GM19239 (cell line): ENCODE data around the gene EXOC1.
"Not testable (repeated sequence)": the region's sequence is repeated elsewhere in the genome, so short reads cannot be mapped to it uniquely, and the experiment has no call there.

Experiments
- DNase-seq: peaks from one replicate; pipeline ENCODE4 v3.0.0; 2011; ENCODE audit warnings: low spot score; ENCODE audit not compliant: insufficient read length
- FAIRE-seq: peaks from 2 replicates; lab custom pipeline; 2011; peaks lifted over from hg19 to GRCh38; lab: Jason Lieb, UNC

EXOC1 gene

GRCh38 chr4:55842312-55842711 lies 11.1 kb upstream of the EXOC1 start:
- FAIRE-seq, DNase-seq: not testable (repeated sequence)

DNA sequence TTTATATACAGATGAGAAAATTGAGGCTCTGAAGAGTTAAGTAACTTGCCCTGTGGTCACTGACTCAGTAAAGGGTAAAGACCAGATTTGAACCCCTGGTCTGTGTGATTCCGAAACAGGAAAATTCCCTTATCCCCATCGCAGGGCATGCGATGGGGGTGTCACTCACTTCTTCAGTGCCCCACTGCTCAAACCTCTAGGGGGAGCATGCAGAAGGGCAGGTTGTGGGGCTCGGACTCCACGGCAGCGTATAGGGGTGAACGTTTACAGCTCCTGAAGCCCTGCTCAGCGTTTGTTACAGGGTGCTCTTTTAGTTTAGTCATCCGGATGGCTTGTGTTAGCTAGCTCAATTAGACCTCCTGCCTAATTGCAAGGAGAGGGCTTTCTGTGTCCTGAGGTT lies 3.7 kb upstream of the EXOC1 start:
- FAIRE-seq = no peak
- no peak for DNase-seq

- DNase-seq = no peak
- FAIRE-seq = no peak
These were observed 1.6 kb upstream of the EXOC1 start for GRCh38 chr4:55851885-55852284.

DNA sequence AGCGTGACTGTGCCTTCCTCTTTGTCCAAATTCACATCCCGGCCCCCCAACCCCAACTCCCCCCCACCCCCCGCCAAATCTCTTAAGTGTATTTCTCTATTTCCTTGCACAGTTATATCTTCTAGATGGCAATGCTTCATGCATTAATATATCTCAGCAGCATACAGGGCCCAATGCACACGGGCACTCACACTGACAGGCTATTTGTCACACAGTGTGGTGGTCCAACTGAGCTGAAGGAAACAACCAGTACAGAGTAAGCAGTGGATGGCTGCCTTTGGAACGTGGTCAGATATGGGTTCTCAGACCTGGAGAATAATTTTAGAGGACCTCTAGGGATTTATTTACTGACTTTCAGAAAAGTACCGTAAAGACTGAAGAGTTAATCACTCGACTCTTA lies 681 bp downstream of the EXOC1 start:
- FAIRE-seq (peak; percentile 60), DNase-seq (no peak)

DNA sequence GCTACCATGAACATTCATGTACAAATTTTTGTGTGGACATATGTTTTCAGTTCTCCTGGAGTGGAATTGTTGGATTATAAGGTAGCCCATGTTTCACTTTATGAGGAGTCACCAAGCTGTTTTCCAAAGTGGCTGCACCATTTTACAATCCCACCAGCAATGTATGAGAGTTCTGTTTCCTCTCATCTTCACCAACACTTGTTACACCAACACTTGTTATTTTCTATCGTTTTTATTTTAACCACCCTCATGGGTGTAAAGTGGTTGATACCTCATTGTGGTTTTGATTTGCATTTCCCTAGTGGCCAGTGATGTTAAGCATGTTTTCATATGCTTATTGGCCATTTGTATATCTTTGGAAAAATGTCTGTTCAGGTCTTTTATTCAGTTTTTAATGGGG lies 4.1 kb downstream of the EXOC1 start:
- no peak for DNase-seq
- FAIRE-seq = no peak

DNA sequence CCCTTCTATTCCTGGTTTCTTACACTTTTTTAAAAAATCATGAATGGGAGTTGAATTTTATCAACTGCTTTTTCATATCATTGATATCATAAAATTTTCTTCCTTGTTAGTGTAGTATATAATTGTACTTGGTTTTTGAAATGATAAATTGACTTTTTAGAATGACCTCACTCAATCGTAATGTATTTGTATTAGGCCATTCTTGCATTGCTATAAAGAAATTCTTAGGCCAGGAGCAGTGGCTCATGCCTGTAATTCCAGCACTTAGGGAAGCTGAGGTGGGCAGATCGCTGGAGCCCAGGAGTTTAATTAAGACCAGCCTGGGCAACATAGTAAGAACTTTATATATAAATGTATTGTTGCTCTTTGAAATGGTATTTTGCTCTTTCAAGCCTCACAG lies 6.3 kb downstream of the EXOC1 start:
- FAIRE-seq = no peak
- DNase-seq = no peak

DNA sequence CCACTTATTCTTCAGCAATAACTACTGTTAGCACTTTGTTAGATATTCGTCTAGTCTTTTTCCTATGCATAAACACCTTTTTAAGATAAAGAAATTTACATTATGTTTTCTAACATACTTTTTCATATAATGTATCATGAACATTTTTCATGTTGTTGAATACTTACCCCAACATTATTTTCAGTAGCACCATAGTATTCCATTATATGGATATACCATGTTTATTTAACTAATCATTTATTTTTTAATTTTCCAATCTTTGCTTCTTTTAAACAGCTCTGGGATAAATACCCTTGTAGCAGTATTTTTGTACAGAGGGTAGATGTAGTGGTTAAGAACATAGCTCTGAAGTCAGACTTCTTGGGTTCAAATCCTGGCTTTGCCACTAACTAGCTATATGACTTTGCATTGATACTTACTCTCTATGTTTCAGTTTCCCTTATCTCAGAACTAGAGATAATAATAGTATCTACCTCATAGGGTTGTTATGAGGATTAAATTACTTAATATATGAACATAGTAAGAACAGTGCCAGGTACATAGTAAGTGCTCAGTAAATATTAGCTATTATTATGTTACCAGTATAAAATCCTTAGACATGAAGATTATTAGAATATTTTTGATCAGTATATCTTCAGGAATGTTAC lies 11.3 kb downstream of the EXOC1 start:
- no peak for FAIRE-seq
- DNase-seq = no peak

DNA sequence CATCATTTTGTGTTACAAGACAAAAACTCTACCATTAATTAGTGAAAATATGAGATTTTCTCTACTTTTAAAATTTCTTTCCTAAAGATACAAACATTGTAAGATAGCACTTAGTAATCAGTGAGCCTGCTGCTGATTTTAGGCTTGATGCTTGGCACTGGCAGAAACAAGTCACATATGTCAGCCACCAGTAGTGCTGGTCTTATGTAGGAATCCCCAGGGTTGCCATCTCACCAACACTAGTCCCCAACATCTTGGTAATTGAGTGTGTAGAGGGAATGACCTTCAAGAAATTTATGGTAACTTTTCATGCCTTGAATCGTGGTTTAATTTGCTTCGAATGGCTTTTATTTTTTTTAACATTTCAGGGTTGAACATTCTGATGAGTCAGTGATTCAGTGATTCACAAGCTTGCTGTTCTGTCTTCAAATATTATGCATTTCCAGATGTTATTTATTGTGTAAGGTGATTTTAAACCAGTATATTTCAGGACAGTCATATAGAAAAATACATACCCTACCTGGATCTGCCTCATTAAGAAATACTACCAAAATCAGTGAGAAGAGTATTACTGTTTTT lies 11.9 kb downstream of the EXOC1 start:
- no peak for DNase-seq
- FAIRE-seq = no peak

DNA sequence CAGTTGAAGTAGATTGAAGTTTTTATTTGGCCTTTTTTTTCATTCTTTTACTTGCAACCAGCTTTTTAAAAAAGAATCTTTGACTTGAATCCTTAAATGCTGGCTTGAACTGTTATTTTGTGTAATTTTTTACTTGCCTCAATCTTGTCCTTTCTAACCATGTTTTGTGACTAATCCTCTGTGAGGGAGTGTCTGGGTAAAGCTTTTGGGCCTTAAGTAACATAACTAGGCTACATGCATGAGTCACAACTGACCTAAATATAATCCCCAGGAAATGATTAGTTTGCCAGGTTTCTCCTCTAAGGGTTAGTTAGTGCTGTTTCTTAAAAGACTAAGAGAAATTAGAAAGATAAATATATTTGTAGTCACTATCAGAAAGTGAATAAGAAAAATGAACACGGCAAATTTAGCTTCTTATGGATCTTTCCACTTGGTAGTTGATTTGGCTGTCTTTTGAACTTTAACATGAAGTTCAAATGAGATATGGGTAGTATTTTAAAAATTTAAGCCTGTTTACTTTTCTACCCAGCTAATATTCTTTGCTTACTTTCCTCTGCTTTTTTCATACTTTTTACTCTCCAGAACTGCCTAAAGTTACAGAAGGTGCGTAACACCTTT lies 13.0 kb downstream of the EXOC1 start:
- DNase-seq (no peak), FAIRE-seq (no peak)

DNA sequence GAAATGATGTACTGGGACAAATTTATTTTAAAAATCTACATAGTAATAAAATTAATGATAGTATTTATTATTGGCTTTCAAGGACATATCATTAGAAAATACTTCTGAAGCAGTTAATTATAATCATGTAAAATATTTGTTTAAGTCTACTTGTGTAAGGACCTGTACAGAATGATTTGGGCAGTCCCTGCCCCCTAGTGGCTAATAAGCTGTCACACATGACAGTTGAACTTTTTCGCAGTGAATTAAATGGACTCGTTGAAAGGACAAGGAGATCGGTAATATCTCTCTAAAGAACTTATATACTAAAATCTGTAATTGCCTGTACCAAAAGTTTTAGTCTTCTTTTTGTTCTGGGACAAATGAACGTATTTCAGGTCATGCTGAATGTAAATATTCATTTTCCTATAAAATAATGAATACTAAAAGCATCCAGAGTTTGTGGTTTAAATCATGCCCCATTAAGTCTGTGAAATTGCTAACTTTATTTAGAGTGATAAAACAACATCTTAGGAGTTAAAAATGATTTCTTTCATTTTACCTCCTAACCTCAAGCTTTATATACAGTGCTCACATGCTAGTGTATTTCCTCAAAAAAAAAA lies 13.6 kb downstream of the EXOC1 start:
- FAIRE-seq (peak; percentile 75), DNase-seq (no peak)

- FAIRE-seq (no peak), DNase-seq (no peak)
These were observed 15.2 kb downstream of the EXOC1 start for GRCh38 chr4:55868581-55869090.

GRCh38 chr4:55871299-55871800 lies 17.9 kb downstream of the EXOC1 start:
- FAIRE-seq (no peak), DNase-seq (no peak)

DNA sequence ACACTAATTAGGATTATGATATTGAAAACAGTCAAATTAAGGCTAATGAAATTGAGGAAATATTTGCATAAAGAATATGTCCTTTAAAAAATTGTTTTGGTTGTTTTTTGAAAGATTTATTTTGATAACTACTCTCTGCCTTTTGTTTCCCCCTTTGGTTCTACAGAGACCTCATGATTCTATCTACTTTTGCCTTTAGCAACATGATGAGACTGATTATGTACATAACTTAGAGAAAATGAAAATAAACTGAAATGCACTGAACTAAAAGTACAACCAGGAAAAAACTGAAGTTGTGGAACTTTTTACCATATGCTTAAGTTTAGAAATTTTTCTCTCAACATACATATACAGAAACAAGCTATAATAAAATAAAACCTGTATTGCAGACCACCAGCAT lies 21.4 kb downstream of the EXOC1 start:
- no peak for FAIRE-seq
- DNase-seq = no peak

GRCh38 chr4:55876387-55876786 lies 22.9 kb downstream of the EXOC1 start:
- no peak for DNase-seq
- no peak for FAIRE-seq

DNA sequence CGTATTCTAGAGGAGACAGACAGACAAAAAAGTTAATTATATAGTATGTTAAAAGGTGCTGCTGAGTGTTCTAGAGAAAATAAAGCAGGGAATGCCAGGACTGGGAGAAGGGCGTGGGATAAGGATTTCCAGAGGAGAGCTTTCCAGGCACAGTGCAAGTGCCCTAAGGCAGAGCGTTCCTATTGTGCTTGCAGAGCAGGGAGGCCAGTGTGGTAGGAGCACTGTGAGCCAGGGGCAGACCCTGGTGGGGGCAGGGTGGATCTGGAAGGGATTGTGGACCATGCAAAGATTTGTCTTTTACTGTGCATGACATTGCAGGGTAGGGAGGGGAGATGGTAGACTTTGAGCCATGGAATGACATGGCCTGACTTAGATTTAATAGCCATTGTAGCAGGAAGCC lies 25.8 kb downstream of the EXOC1 start:
- DNase-seq = no peak
- FAIRE-seq = no peak

DNA sequence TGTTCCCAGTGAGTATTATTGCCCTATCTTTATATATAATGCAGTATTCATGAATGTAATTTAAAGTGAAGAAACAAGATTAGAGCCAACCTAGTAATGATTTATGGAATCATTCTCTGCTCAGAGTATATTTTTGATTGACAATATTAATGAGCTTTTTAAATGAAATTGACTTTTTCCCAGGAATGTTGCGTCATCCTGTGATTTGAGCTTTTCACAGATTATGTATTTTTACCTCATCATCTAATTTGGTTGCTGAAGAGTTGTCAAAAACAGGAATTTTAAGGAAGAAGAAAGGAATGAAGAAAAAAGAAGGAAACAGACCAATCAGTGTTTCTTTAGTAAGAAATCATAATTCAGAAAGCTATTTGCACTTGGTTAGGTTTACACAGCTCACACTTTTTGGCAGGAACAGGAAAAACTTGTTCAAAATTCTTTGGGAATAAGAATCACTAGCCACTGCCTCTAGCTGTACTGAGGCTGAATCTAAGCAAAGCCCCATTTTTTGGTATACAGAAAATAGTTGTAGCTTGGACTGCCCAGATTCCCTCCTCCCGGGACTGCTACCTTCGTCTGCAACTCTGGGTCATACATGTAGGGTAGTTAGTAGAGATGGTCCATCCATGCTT lies 27.3 kb downstream of the EXOC1 start:
- FAIRE-seq (no peak), DNase-seq (no peak)

DNA sequence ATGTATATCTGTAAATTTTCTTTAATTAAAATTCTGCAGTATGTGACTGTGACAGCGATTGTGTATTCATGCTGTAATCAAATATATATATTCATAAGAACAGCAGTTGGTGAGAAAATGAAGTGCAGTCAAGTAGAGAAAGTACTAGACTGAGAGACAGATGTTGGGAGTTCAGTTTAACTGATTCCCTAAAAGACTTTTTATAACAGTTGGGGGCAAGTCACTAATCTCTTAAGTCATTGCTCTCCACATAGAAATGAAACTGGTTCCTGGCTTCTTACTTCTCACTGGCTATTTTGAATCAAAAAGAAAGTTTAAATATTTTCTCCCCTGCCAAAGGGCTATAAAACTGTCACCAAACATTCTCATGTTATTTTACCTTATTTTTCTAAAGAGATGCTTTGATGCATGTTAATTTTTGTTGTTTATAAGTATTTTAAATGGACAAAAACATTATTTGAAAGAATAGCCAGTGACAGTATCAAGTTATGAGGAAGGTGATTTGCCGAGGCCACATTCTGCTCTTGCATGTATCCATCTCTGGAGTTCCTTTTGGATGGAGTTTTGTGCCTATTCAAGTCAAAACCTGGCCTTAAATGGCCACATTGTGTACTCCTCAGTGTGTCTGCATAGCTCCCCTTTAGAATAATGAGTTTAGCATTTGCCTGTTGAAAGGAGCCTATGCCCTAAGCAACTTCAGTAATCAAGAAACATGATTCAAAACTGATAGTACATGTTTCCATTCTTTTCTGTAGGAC lies 30.8 kb downstream of the EXOC1 start:
- DNase-seq (no peak), FAIRE-seq (no peak)

DNA sequence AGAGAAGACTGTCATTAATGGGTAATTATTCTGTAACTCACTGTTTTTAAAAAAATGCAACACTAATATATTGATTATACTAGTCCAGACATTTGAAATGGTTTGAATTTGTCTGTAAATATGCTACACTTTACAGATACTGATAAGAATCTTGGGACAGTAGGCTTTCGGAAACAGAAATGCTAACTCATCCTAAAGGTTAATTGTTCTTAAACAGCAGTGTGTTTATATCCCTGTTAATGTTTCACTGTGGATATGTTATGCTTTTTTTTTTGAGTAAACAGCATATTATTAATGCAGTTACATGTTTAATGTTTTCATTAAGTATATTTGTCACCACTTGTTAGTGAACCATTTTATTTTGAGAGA lies 31.4 kb downstream of the EXOC1 start:
- no peak for FAIRE-seq
- DNase-seq = no peak

- FAIRE-seq = no peak
- DNase-seq = no peak
These were observed 34.1 kb downstream of the EXOC1 start for GRCh38 chr4:55887594-55887993.

DNA sequence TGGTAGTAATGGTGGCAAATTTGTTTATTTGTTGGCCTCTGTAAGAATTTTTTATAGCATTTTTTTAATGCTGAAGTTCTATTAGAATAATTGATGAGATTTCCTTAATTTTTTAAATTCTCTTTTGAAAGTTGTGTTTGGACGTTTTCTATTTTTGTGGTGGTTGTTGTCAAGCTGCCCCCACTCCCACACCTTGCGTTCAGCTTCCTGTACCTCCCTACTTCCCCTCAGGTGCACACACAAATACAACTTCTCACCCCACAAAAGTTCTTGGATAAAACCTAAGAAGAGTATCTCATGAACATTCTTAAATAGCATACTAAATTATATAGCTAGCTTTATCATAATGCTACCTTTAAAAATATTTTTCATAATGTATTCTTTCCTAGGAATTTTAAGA lies 38.7 kb downstream of the EXOC1 start:
- FAIRE-seq = no peak
- DNase-seq = no peak
